ENCODE data around the gene KRTAP5-11. TPM values are rescaled to one million over a fixed set of nuclear protein-coding genes. Genes with fewer than 3 reads are reported as not detected.

KRTAP5-11 gene
- total RNA-seq, 1 experiment from 2014 or later: not detected

GRCh38 chr11:71532036-71532610 lies 50.6 kb downstream of the KRTAP5-11 start:
- DNase-seq (ENCODE audit: low spot score): no peak

Small RNA genes within 50 kb of the gene (small RNA-seq; reads per million reads assigned to genes)
- gene AP000867.1: not detected
- not detected for gene KRTAP5-14P

Other genes starting within 250 kb of the KRTAP5-11 start
- gene DHCR7, start 134.5 kb downstream of the KRTAP5-11 start, total RNA-seq (2014; rRNA removed; shearing (Covaris generic)): 369 and 407 TPM in 2 replicates
- 177 and 204 TPM in 2 replicates for gene NADSYN1, start 129.7 kb downstream of the KRTAP5-11 start, total RNA-seq (2014; rRNA removed; shearing (Covaris generic))
- not detected in 2 replicates for gene KRTAP5-7, start 55.6 kb downstream of the KRTAP5-11 start, total RNA-seq (2014; rRNA removed; shearing (Covaris generic))
- not detected in 2 replicates for gene KRTAP5-8, start 44.9 kb downstream of the KRTAP5-11 start, total RNA-seq (2014; rRNA removed; shearing (Covaris generic))
- gene KRTAP5-9, start 34.5 kb downstream of the KRTAP5-11 start, total RNA-seq (2014; rRNA removed; shearing (Covaris generic)): not detected in 2 replicates
- not detected in 2 replicates for gene KRTAP5-10, start 17.3 kb downstream of the KRTAP5-11 start, total RNA-seq (2014; rRNA removed; shearing (Covaris generic))